ENCODE results near the gene WDR74.
"Not testable (repeated sequence)": the region's sequence is repeated elsewhere in the genome, so short reads cannot be mapped to it uniquely, and the experiment has no call there.

- TF ChIP-seq, protein P1, sequence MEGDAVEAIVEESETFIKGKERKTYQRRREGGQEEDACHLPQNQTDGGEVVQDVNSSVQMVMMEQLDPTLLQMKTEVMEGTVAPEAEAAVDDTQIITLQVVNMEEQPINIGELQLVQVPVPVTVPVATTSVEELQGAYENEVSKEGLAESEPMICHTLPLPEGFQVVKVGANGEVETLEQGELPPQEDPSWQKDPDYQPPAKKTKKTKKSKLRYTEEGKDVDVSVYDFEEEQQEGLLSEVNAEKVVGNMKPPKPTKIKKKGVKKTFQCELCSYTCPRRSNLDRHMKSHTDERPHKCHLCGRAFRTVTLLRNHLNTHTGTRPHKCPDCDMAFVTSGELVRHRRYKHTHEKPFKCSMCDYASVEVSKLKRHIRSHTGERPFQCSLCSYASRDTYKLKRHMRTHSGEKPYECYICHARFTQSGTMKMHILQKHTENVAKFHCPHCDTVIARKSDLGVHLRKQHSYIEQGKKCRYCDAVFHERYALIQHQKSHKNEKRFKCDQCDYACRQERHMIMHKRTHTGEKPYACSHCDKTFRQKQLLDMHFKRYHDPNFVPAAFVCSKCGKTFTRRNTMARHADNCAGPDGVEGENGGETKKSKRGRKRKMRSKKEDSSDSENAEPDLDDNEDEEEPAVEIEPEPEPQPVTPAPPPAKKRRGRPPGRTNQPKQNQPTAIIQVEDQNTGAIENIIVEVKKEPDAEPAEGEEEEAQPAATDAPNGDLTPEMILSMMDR (IDR thresholded peaks at IDR 0.05; ENCODE audit: insufficient read depth, low read length): not testable (repeated sequence)
- not testable (repeated sequence) for TF ChIP-seq GABPA (IDR thresholded peaks at IDR 0.05; ENCODE audit: low read depth); POLR2AphosphoS5 (IDR thresholded peaks at IDR 0.05; ENCODE audit: low read depth); SPI1 (IDR thresholded peaks at IDR 0.05; ENCODE audit: borderline replicate concordance, low read depth)
Observed at GRCh38 chr11:62842891-62843290, 3.5 kb upstream of the WDR74 start.
